ENCODE data around the gene PPP3CA. TPM values are rescaled to one million over a fixed set of nuclear protein-coding genes. Genes with fewer than 3 reads are reported as not detected.

PPP3CA gene
- total RNA-seq, 1 experiment from 2014 or later: 33.8 TPM

DNA sequence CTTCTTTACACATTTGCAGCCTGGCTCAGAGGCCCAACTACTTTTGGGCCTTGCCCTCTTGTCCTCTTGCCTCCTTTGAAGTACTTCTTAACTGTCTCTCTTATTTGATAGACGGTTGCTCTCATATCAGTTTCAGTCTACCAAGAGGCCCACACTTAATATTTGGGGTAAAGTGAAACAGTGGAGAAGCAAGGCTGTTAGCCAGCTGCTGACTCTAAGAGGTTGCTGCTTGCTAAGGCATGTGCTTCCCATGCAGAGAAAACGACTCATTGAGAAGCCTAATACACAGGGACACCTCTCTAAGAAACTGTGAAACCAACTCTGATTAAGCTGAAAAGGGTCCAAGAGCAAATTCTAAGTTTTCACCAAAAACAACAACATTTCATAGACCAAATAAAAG lies 94.6 kb downstream of the PPP3CA start:
- no TSS peak for BruUV-seq (replicated peaks)
- no peaks in the 10 kb centered on the region for H3K27me3 ChIP-seq (replicated peaks; ENCODE audit: control insufficient read depth, insufficient read depth, low read length)
- intact Hi-C loops (cut with micrococcal nuclease; ENCODE audit: unreplicated experiment): no loop called here
- Mint-ChIP-seq H3K4me3 (ENCODE audit: unreplicated experiment) (no peak overlapping the region), H3K27me3 (ENCODE audit: insufficient read depth, unreplicated experiment) (no peaks in the 10 kb centered on the region), H3K27ac (ENCODE audit: unreplicated experiment) (no peak overlapping the region), H3K4me1 (ENCODE audit: low read depth, unreplicated experiment) (no peaks in the 10 kb centered on the region), H3K36me3 (ENCODE audit: insufficient read depth, unreplicated experiment) (no peaks in the 10 kb centered on the region), H3K9me3 (ENCODE audit: unreplicated experiment) (no peaks in the 10 kb centered on the region)
- DNase-seq: no peak
- TF ChIP-seq, protein P1, sequence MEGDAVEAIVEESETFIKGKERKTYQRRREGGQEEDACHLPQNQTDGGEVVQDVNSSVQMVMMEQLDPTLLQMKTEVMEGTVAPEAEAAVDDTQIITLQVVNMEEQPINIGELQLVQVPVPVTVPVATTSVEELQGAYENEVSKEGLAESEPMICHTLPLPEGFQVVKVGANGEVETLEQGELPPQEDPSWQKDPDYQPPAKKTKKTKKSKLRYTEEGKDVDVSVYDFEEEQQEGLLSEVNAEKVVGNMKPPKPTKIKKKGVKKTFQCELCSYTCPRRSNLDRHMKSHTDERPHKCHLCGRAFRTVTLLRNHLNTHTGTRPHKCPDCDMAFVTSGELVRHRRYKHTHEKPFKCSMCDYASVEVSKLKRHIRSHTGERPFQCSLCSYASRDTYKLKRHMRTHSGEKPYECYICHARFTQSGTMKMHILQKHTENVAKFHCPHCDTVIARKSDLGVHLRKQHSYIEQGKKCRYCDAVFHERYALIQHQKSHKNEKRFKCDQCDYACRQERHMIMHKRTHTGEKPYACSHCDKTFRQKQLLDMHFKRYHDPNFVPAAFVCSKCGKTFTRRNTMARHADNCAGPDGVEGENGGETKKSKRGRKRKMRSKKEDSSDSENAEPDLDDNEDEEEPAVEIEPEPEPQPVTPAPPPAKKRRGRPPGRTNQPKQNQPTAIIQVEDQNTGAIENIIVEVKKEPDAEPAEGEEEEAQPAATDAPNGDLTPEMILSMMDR (IDR thresholded peaks at IDR 0.05; ENCODE audit: insufficient read depth in 1 of 2, low read depth in 1 of 2, low read length in 1 of 2, severe bottlenecking in 1 of 2, unreplicated experiment in 1 of 2): no peak
- no peaks in the 10 kb centered on the region for H3K36me3 ChIP-seq (ENCODE audit: control insufficient read depth, insufficient read depth, low read length)
- no peaks in the 10 kb centered on the region for H3K9me3 ChIP-seq
- no peak overlapping the region for H3K4me3 ChIP-seq (ENCODE audit: low read depth, low read length)
- CTCF ChIA-PET: no interaction called here
- peaks cover 8% of the 10 kb centered on the region for H3K4me1 ChIP-seq
- POLR2A ChIA-PET: no interaction called here

DNA sequence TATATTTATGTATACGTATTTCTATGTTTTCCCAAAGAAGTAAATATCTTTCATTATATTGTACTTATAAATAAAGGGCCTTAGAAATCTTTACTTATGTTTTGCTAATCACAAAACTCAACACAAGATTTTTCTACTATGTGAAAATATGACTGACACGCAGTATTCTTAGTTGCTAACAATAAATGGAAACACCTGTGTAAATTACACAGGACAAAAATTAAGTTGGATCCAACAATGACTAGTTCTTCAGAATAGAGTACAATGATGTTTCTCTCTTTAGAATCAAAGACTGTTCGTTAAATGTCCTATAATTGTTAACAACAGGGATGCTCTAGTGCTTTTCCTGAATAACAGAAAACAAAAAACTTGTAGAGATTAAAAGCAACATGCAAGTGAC lies 96.1 kb downstream of the PPP3CA start:
- no peak overlapping the region for H3K4me3 ChIP-seq (ENCODE audit: low read depth, low read length)
- no peak for DNase-seq
- H3K36me3 ChIP-seq (ENCODE audit: control insufficient read depth, insufficient read depth, low read length): no peaks in the 10 kb centered on the region
- H3K4me1 Mint-ChIP-seq (ENCODE audit: low read depth, unreplicated experiment): no peaks in the 10 kb centered on the region
- peaks cover 4% of the 10 kb centered on the region; the same call in 1 of the 2 replicates for H3K4me1 ChIP-seq
- H3K9me3 ChIP-seq: no peaks in the 10 kb centered on the region
- H3K27ac Mint-ChIP-seq (ENCODE audit: unreplicated experiment): no peak overlapping the region
- no peaks in the 10 kb centered on the region for H3K27me3 Mint-ChIP-seq (ENCODE audit: insufficient read depth, unreplicated experiment)
- H3K36me3 Mint-ChIP-seq (ENCODE audit: insufficient read depth, unreplicated experiment): no peaks in the 10 kb centered on the region
- POLR2A ChIA-PET: no interaction called here
- CTCF ChIA-PET: no interaction called here
- H3K4me3 Mint-ChIP-seq (ENCODE audit: unreplicated experiment): no peak overlapping the region
- H3K9me3 Mint-ChIP-seq (ENCODE audit: unreplicated experiment): no peaks in the 10 kb centered on the region
- no TSS peak for BruUV-seq (replicated peaks)
- intact Hi-C loops (cut with micrococcal nuclease; ENCODE audit: unreplicated experiment): no loop called here
- no peaks in the 10 kb centered on the region for H3K27me3 ChIP-seq (replicated peaks; ENCODE audit: control insufficient read depth, insufficient read depth, low read length)
- TF ChIP-seq, protein P1 (IDR thresholded peaks at IDR 0.05; ENCODE audit: insufficient read depth in 1 of 2, low read depth in 1 of 2, low read length in 1 of 2, severe bottlenecking in 1 of 2, unreplicated experiment in 1 of 2): no peak

DNA sequence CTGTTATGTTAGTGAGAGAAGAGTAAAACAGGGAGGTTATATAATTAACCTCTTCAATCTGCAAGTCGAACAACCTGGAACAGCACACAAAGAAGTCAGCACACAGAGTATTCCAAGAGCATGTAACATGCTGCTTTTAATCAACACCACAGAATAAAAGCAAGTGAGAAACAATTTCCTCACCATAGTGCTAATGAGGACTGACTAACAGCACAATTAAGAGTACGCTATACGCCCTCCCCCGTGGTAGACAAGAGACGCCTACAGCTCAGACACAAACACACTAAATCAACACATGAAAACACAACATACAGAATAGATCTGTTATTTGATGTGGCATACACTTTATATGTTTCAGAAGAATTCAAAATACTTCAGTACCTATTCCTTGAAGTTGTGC lies 103.0 kb downstream of the PPP3CA start:
- TF ChIP-seq, protein P1 (IDR thresholded peaks at IDR 0.05; ENCODE audit: insufficient read depth in 1 of 2, low read depth in 1 of 2, low read length in 1 of 2, severe bottlenecking in 1 of 2, unreplicated experiment in 1 of 2): no peak
- Histone ChIP-seq H3K27me3 (replicated peaks; ENCODE audit: control insufficient read depth, insufficient read depth, low read length) (no peaks in the 10 kb centered on the region), H3K4me3 (ENCODE audit: low read depth, low read length) (no peak overlapping the region), H3K4me1 (no peaks in the 10 kb centered on the region), H3K9me3 (no peaks in the 10 kb centered on the region), H3K36me3 (ENCODE audit: control insufficient read depth, insufficient read depth, low read length) (no peaks in the 10 kb centered on the region)
- Mint-ChIP-seq H3K36me3 (ENCODE audit: insufficient read depth, unreplicated experiment) (no peaks in the 10 kb centered on the region), H3K9me3 (ENCODE audit: unreplicated experiment) (no peaks in the 10 kb centered on the region), H3K27me3 (ENCODE audit: insufficient read depth, unreplicated experiment) (no peaks in the 10 kb centered on the region), H3K4me1 (ENCODE audit: low read depth, unreplicated experiment) (peaks cover 6% of the 10 kb centered on the region), H3K4me3 (ENCODE audit: unreplicated experiment) (no peak overlapping the region), H3K27ac (ENCODE audit: unreplicated experiment) (no peak overlapping the region)
- CTCF ChIA-PET: no interaction called here
- POLR2A ChIA-PET: no interaction called here
- no TSS peak for BruUV-seq (replicated peaks)
- intact Hi-C loops (cut with micrococcal nuclease; ENCODE audit: unreplicated experiment): no loop called here
- no peak for DNase-seq
